Neural crest cell (in vitro differentiated cells): ENCODE measurements around the gene ELOA. TPM values are rescaled to one million over a fixed set of nuclear protein-coding genes. Genes with fewer than 3 reads are reported as not detected.
A peak's percentile ranks its signal among the peaks of the same experiment; 100 is the strongest.

ENCODE experiments used
- DNase-seq: peaks from one replicate; pipeline ENCODE4 v3.0.0; 2021; ENCODE audit warnings: low read depth, mixed read lengths, low spot score
- H3K27ac Mint-ChIP-seq: one replicate; pipeline ENCODE4 v1.8.0; 2021; ENCODE audit warnings: mild to moderate bottlenecking, mixed read lengths; ENCODE audit not compliant: unreplicated experiment
- H3K27me3 Mint-ChIP-seq: 2 replicates; pipeline ENCODE4 v1.8.0; 2021; ENCODE audit warnings: low read depth, mild to moderate bottlenecking, mixed read lengths
- H3K36me3 Mint-ChIP-seq: 2 replicates; pipeline ENCODE4 v1.8.0; 2021; ENCODE audit warnings: low read depth, mild to moderate bottlenecking, mixed read lengths
- H3K4me1 Mint-ChIP-seq: 2 replicates; pipeline ENCODE4 v1.8.0; 2021; ENCODE audit warnings: mixed read lengths
- H3K4me3 Mint-ChIP-seq: one replicate; pipeline ENCODE4 v1.8.0; 2021; ENCODE audit warnings: mild to moderate bottlenecking, mixed read lengths
- H3K9me3 Mint-ChIP-seq: 2 replicates; pipeline ENCODE4 v1.8.0; 2021; ENCODE audit warnings: mixed read lengths
- CTCF ChIP-seq: fragments of 200-600 bp; sonication (generic); conservative IDR thresholded peaks from 2 replicates; pipeline ENCODE4 v1.5.0; 2021; ENCODE audit warnings: antibody characterized with exemption, mild to moderate bottlenecking
- total RNA-seq: library from RNA; stranded (reverse); gene quantifications from 2 replicates; pipeline ENCODE4 v1.2.1, GENCODE V29; 2021

Gene ELOA
- total RNA-seq, 1 donor from 2014 or later: 45.8 TPM

- no peaks in the 10 kb centered on the region for H3K4me1 Mint-ChIP-seq
- TF ChIP-seq CTCF: no peak
- no peak for DNase-seq
- no peak overlapping the region for H3K4me3 Mint-ChIP-seq
- H3K36me3 Mint-ChIP-seq: peaks cover 5% of the 10 kb centered on the region
- H3K9me3 Mint-ChIP-seq: no peaks in the 10 kb centered on the region
- H3K27me3 Mint-ChIP-seq: no peaks in the 10 kb centered on the region
- no peak overlapping the region for H3K27ac Mint-ChIP-seq
Measured at GRCh38 chr1:23768733-23769132, 25.5 kb downstream of the ELOA start.

GRCh38 chr1:23772049-23772853 is 29.0 kb downstream of the ELOA start:
- Mint-ChIP-seq H3K9me3 (no peaks in the 10 kb centered on the region), H3K27ac (peak overlapping the region; percentile 31), H3K4me3 (peak overlapping the region; percentile 52), H3K4me1 (peaks cover 5% of the 10 kb centered on the region), H3K27me3 (no peaks in the 10 kb centered on the region), H3K36me3 (no peaks in the 10 kb centered on the region)
- TF ChIP-seq CTCF: peak; percentile 89
- DNase-seq: peak; percentile 97

GRCh38 chr1:23772854-23773242 is 29.6 kb downstream of the ELOA start:
- no peak overlapping the region for H3K4me3 Mint-ChIP-seq
- no peaks in the 10 kb centered on the region for H3K27me3 Mint-ChIP-seq
- no peaks in the 10 kb centered on the region for H3K36me3 Mint-ChIP-seq
- H3K4me1 Mint-ChIP-seq: peaks cover 9% of the 10 kb centered on the region
- no peak for TF ChIP-seq CTCF
- H3K9me3 Mint-ChIP-seq: no peaks in the 10 kb centered on the region
- H3K27ac Mint-ChIP-seq: no peak overlapping the region
- DNase-seq: no peak

- Mint-ChIP-seq H3K27ac (no peak overlapping the region), H3K36me3 (no peaks in the 10 kb centered on the region), H3K27me3 (no peaks in the 10 kb centered on the region), H3K9me3 (no peaks in the 10 kb centered on the region), H3K4me1 (peaks cover 15% of the 10 kb centered on the region), H3K4me3 (peak overlapping the region; percentile 77)
- TF ChIP-seq CTCF: no peak
- DNase-seq: no peak
Measured at GRCh38 chr1:23774174-23774880, 31.1 kb downstream of the ELOA start.

GRCh38 chr1:23776217-23776616 is 32.9 kb downstream of the ELOA start:
- no peak for TF ChIP-seq CTCF
- Mint-ChIP-seq H3K4me3 (peak overlapping the region; percentile 94), H3K4me1 (peaks cover 26% of the 10 kb centered on the region), H3K9me3 (no peaks in the 10 kb centered on the region), H3K27me3 (no peaks in the 10 kb centered on the region), H3K36me3 (no peaks in the 10 kb centered on the region), H3K27ac (no peak overlapping the region)
- no peak for DNase-seq
